Endothelial cell of umbilical vein (primary cell): ENCODE results near the gene PAK4.

Experiments used
- EZH2 ChIP-seq: IDR thresholded peaks from 2 replicates; pipeline ENCODE4 v1.6.1; 2012; ENCODE audit warnings: borderline replicate concordance, low read depth, mild to moderate bottlenecking, moderate library complexity, low read length, inconsistent platforms; ENCODE audit not compliant: severe bottlenecking
- FOS ChIP-seq: IDR thresholded peaks from 2 replicates; pipeline ENCODE4 v1.6.1; 2011; ENCODE audit warnings: mild to moderate bottlenecking, low read length, moderate library complexity, borderline replicate concordance; ENCODE audit not compliant: insufficient read depth
- JUN ChIP-seq: IDR thresholded peaks from 2 replicates; pipeline ENCODE4 v1.6.1; 2011; ENCODE audit warnings: borderline replicate concordance, low read depth; ENCODE audit not compliant: insufficient read length, insufficient read depth
- MYC ChIP-seq: IDR thresholded peaks from one replicate; pipeline ENCODE4 v1.6.1; 2011; ENCODE audit warnings: mild to moderate bottlenecking, low read depth, low read length
- POLR2A ChIP-seq: IDR thresholded peaks from 2 replicates; pipeline ENCODE4 v1.6.1; 2012; ENCODE audit warnings: low read depth, mild to moderate bottlenecking, control low read depth, low read length
- POLR2AphosphoS5 ChIP-seq: IDR thresholded peaks from 2 replicates; pipeline ENCODE4 v1.6.1; 2012; ENCODE audit warnings: low read depth, mild to moderate bottlenecking, control low read depth, low read length, moderate library complexity; ENCODE audit not compliant: insufficient read depth
- TF ChIP-seq, protein P1 (sequence below), 2 donors: IDR thresholded peaks; 1 replicate in 1 of 2; 2 replicates in 1 of 2; pipeline ENCODE4 v1.5.1; 2011; ENCODE audit warnings: low read length in 2 of 2, mild to moderate bottlenecking in 2 of 2, moderate library complexity in 2 of 2, control low read depth in 1 of 2, inconsistent platforms in 1 of 2, low read depth in 1 of 2; ENCODE audit not compliant: insufficient read depth in 1 of 2; ENCODE audit errors: extremely low read depth in 1 of 2
- TF ChIP-seq, protein P2 (sequence below): IDR thresholded peaks from 2 replicates; pipeline ENCODE4 v1.6.1; 2011; ENCODE audit not compliant: insufficient read depth, insufficient read length

DNA sequence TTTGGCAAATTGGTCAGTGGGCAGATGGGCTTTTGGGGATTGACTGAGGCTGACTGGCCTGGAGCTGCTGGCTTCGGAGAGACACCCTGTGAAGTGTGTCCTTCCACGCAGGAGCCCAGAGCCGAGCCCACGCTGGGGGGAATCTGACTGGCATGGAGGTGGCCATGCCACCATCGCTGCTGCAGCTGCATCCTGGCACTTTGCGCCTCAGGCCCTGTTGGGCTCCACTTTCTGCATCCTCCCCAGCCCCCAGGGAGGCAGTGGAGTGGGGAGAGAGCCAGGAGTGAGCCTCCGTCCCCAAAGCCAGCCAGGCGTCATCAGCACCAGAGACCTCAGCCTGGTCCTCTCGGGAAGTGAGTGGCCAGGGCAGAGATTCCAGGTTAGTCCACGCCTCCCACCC is 54.2 kb downstream of the PAK4 start:
- TF ChIP-seq FOS (no peak), POLR2AphosphoS5 (no peak), EZH2 (no peak), POLR2A (no peak), JUN (no peak), MYC (no peak)
- TF ChIP-seq, protein P1, sequence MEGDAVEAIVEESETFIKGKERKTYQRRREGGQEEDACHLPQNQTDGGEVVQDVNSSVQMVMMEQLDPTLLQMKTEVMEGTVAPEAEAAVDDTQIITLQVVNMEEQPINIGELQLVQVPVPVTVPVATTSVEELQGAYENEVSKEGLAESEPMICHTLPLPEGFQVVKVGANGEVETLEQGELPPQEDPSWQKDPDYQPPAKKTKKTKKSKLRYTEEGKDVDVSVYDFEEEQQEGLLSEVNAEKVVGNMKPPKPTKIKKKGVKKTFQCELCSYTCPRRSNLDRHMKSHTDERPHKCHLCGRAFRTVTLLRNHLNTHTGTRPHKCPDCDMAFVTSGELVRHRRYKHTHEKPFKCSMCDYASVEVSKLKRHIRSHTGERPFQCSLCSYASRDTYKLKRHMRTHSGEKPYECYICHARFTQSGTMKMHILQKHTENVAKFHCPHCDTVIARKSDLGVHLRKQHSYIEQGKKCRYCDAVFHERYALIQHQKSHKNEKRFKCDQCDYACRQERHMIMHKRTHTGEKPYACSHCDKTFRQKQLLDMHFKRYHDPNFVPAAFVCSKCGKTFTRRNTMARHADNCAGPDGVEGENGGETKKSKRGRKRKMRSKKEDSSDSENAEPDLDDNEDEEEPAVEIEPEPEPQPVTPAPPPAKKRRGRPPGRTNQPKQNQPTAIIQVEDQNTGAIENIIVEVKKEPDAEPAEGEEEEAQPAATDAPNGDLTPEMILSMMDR (IDR thresholded peaks at IDR 0.05; ENCODE audit: extremely low read depth in 1 of 2, insufficient read depth in 1 of 2, low read depth in 1 of 2, low read length in 2 of 2), result no peak
- TF ChIP-seq, protein P2, sequence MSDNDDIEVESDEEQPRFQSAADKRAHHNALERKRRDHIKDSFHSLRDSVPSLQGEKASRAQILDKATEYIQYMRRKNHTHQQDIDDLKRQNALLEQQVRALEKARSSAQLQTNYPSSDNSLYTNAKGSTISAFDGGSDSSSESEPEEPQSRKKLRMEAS, result no peak
